ENCODE measurements around the gene GIPC3.

GIPC3 gene

GRCh38 chr19:3612901-3613741, 27.8 kb downstream of the GIPC3 start:
- no peaks in the 10 kb centered on the region for H3K9me3 ChIP-seq (ENCODE audit: insufficient read depth, low read length)
- H3K27ac ChIP-seq (ENCODE audit: low read length): no peak overlapping the region
- no peak overlapping the region for H2AFZ ChIP-seq (ENCODE audit: low read depth, low read length)
- peaks cover 11% of the 10 kb centered on the region for H3K36me3 ChIP-seq (replicated peaks; ENCODE audit: low read depth, low read length)
- no peak overlapping the region for H3K4me3 ChIP-seq (ENCODE audit: low read length)
- H3K4me2 ChIP-seq (ENCODE audit: low read length): no peak overlapping the region
- H3K27me3 ChIP-seq (ENCODE audit: low read depth, low read length): no peaks in the 10 kb centered on the region
- no peak for TF ChIP-seq EZH2phosphoT487 (IDR thresholded peaks at IDR 0.05; ENCODE audit: low read depth)
- no peak for TF ChIP-seq CTCF (IDR thresholded peaks at IDR 0.05; ENCODE audit: low read depth, low read length)
- H3K79me2 ChIP-seq (ENCODE audit: low read length): no peaks in the 10 kb centered on the region
- H3K4me1 ChIP-seq (ENCODE audit: low read length): no peaks in the 10 kb centered on the region
- no peaks in the 10 kb centered on the region for H4K20me1 ChIP-seq (ENCODE audit: insufficient read depth, low read length)
- no peak overlapping the region for H3K9ac ChIP-seq (ENCODE audit: low read length)

GRCh38 chr19:3613818-3614661, 28.8 kb downstream of the GIPC3 start:
- Histone ChIP-seq H3K9me3 (ENCODE audit: insufficient read depth, low read length) (no peaks in the 10 kb centered on the region), H4K20me1 (ENCODE audit: insufficient read depth, low read length) (no peaks in the 10 kb centered on the region), H3K27ac (ENCODE audit: low read length) (no peak overlapping the region), H3K4me2 (ENCODE audit: low read length) (no peak overlapping the region), H3K79me2 (ENCODE audit: low read length) (no peaks in the 10 kb centered on the region), H3K4me3 (ENCODE audit: low read length) (no peak overlapping the region), H3K4me1 (ENCODE audit: low read length) (no peaks in the 10 kb centered on the region), H3K9ac (ENCODE audit: low read length) (no peak overlapping the region), H3K36me3 (replicated peaks; ENCODE audit: low read depth, low read length) (peaks cover 11% of the 10 kb centered on the region), H2AFZ (ENCODE audit: low read depth, low read length) (no peak overlapping the region), H3K27me3 (ENCODE audit: low read depth, low read length) (no peaks in the 10 kb centered on the region)
- TF ChIP-seq EZH2phosphoT487 (IDR thresholded peaks at IDR 0.05; ENCODE audit: low read depth) (no peak), CTCF (IDR thresholded peaks at IDR 0.05; ENCODE audit: low read depth, low read length) (no peak)

GRCh38 chr19:3614858-3615505, 29.7 kb downstream of the GIPC3 start:
- TF ChIP-seq CTCF (IDR thresholded peaks at IDR 0.05; ENCODE audit: low read depth, low read length) (no peak), EZH2phosphoT487 (IDR thresholded peaks at IDR 0.05; ENCODE audit: low read depth) (no peak)
- Histone ChIP-seq H3K9me3 (ENCODE audit: insufficient read depth, low read length) (no peaks in the 10 kb centered on the region), H2AFZ (ENCODE audit: low read depth, low read length) (no peak overlapping the region), H3K9ac (ENCODE audit: low read length) (no peak overlapping the region), H4K20me1 (ENCODE audit: insufficient read depth, low read length) (no peaks in the 10 kb centered on the region), H3K4me3 (ENCODE audit: low read length) (no peak overlapping the region), H3K79me2 (ENCODE audit: low read length) (no peaks in the 10 kb centered on the region), H3K27me3 (ENCODE audit: low read depth, low read length) (no peaks in the 10 kb centered on the region), H3K36me3 (replicated peaks; ENCODE audit: low read depth, low read length) (peaks cover 12% of the 10 kb centered on the region), H3K4me1 (ENCODE audit: low read length) (no peaks in the 10 kb centered on the region), H3K27ac (ENCODE audit: low read length) (no peak overlapping the region), H3K4me2 (ENCODE audit: low read length) (no peak overlapping the region)
